GM12891 (cell line): ENCODE measurements around the gene AGFG1.
"Not testable (repeated sequence)": the region's sequence is repeated elsewhere in the genome, so short reads cannot be mapped to it uniquely, and the experiment has no call there.

ENCODE experiments used
- PAX5 ChIP-seq: IDR thresholded peaks from 2 replicates; pipeline ENCODE4 v1.6.1; 2011; ENCODE audit warnings: low read length, moderate library complexity, mild to moderate bottlenecking; ENCODE audit not compliant: insufficient read depth, severe bottlenecking
- POLR2A ChIP-seq: IDR thresholded peaks from 2 replicates; pipeline ENCODE4 v1.6.1; 2011; ENCODE audit warnings: low read depth, low read length, control low read depth
- POLR2AphosphoS5 ChIP-seq: IDR thresholded peaks from 2 replicates; pipeline ENCODE4 v1.6.1; 2011; ENCODE audit warnings: low read depth, low read length, control low read depth
- POU2F2 ChIP-seq: IDR thresholded peaks from 2 replicates; pipeline ENCODE4 v1.6.1; 2011; ENCODE audit warnings: low read depth, mild to moderate bottlenecking, control low read depth, low read length, moderate library complexity
- SPI1 ChIP-seq: IDR thresholded peaks from 2 replicates; pipeline ENCODE4 v1.6.1; 2011; ENCODE audit warnings: low read depth, low read length, control low read depth
- TAF1 ChIP-seq: IDR thresholded peaks from 2 replicates; pipeline ENCODE4 v1.6.1; 2011; ENCODE audit warnings: low read depth, low read length, control low read depth

- TF ChIP-seq POLR2AphosphoS5, TAF1, POLR2A, POU2F2, SPI1, PAX5: not testable (repeated sequence)
Observed at GRCh38 chr2:227518278-227518865, 46.4 kb downstream of the AGFG1 start.
